GM12872 (cell line): ENCODE data around the gene SPECC1.

ENCODE experiments used
- CTCF ChIP-seq: IDR thresholded peaks from 3 replicates; pipeline ENCODE4 v1.5.1; 2011; ENCODE audit warnings: low read depth, mild to moderate bottlenecking, low read length, moderate library complexity; ENCODE audit not compliant: insufficient read depth

Gene SPECC1

GRCh38 chr17:20279631-20280030 is 270.5 kb downstream of the SPECC1 start:
- no peak for TF ChIP-seq CTCF

- no peak for TF ChIP-seq CTCF
These were observed 270.9 kb downstream of the SPECC1 start for GRCh38 chr17:20280051-20280450.

GRCh38 chr17:20280851-20281250 is 271.7 kb downstream of the SPECC1 start:
- TF ChIP-seq CTCF: no peak

GRCh38 chr17:20281860-20282259 is 272.7 kb downstream of the SPECC1 start:
- TF ChIP-seq CTCF: no peak

GRCh38 chr17:20282526-20283308 is 273.6 kb downstream of the SPECC1 start:
- TF ChIP-seq CTCF: no peak

GRCh38 chr17:20284022-20284421 is 274.9 kb downstream of the SPECC1 start:
- TF ChIP-seq CTCF: no peak

GRCh38 chr17:20284570-20285295 is 275.6 kb downstream of the SPECC1 start:
- TF ChIP-seq CTCF: no peak
